Measurements from ENCODE around the gene LTA.

LTA gene

DNA sequence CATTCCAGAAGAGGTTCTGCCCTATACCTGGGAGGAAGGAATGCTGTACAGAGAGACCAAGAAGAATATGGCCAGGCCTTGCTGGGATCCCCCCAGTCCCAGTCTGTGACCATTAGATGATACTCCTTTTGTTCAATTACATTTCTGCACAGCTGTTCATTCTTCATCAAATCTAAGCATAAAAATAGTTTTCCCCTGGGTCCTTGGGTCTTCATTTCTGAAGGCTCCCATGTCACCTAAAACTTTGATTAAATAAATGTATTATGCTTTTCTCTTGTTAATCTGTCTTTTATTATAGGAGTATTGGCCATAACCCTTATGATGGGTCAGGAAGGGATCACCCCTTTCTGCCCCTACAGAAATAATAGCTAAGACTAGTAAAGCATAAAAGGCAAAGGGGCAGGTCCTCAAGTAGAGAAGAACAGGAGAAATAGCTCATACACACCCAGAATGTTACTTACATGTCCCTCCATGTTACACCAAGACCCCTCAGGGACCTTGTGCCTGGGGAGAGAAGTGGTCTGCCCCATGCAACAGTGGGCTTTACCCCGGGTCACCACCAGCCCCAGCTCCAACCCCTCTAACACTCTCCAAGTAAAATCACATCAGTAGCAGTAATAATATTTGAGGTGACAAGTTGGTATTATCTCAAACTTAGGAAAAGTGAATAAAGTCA is 2.1 kb upstream of the LTA start:
- DNase-seq (ENCODE audit: low read depth) = no peak

DNA sequence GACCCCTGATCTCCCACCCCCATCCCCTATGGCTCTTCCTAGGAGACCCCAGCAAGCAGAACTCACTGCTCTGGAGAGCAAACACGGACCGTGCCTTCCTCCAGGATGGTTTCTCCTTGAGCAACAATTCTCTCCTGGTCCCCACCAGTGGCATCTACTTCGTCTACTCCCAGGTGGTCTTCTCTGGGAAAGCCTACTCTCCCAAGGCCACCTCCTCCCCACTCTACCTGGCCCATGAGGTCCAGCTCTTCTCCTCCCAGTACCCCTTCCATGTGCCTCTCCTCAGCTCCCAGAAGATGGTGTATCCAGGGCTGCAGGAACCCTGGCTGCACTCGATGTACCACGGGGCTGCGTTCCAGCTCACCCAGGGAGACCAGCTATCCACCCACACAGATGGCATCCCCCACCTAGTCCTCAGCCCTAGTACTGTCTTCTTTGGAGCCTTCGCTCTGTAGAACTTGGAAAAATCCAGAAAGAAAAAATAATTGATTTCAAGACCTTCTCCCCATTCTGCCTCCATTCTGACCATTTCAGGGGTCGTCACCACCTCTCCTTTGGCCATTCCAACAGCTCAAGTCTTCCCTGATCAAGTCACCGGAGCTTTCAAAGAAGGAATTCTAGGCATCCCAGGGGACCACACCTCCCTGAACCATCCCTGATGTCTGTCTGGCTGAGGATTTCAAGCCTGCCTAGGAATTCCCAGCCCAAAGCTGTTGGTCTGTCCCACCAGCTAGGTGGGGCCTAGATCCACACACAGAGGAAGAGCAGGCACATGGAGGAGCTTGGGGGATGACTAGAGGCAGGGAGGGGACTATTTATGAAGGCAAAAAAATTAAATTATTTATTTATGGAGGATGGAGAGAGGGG is 1.4 kb downstream of the LTA start:
- DNase-seq (ENCODE audit: low read depth) = no peak

DNA sequence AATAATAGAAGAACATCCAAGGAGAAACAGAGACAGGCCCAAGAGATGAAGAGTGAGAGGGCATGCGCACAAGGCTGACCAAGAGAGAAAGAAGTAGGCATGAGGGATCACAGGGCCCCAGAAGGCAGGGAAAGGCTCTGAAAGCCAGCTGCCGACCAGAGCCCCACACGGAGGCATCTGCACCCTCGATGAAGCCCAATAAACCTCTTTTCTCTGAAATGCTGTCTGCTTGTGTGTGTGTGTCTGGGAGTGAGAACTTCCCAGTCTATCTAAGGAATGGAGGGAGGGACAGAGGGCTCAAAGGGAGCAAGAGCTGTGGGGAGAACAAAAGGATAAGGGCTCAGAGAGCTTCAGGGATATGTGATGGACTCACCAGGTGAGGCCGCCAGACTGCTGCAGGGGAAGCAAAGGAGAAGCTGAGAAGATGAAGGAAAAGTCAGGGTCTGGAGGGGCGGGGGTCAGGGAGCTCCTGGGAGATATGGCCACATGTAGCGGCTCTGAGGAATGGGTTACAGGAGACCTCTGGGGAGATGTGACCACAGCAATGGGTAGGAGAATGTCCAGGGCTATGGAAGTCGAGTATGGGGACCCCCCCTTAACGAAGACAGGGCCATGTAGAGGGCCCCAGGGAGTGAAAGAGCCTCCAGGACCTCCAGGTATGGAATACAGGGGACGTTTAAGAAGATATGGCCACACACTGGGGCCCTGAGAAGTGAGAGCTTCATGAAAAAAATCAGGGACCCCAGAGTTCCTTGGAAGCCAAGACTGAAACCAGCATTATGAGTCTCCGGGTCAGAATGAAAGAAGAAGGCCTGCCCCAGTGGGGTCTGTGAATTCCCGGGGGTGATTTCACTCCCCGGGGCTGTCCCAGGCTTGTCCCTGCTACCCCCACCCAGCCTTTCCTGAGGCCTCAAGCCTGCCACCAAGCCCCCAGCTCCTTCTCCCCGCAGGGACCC is 2.3 kb downstream of the LTA start:
- no peak for DNase-seq (ENCODE audit: low read depth)

DNA sequence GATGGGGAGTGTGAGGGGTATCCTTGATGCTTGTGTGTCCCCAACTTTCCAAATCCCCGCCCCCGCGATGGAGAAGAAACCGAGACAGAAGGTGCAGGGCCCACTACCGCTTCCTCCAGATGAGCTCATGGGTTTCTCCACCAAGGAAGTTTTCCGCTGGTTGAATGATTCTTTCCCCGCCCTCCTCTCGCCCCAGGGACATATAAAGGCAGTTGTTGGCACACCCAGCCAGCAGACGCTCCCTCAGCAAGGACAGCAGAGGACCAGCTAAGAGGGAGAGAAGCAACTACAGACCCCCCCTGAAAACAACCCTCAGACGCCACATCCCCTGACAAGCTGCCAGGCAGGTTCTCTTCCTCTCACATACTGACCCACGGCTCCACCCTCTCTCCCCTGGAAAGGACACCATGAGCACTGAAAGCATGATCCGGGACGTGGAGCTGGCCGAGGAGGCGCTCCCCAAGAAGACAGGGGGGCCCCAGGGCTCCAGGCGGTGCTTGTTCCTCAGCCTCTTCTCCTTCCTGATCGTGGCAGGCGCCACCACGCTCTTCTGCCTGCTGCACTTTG is 3.3 kb downstream of the LTA start, which contains the start of gene TNF:
Gene TNF (plus strand): TSS at position 231 of the 567 bp plus-strand sequence. CDS start 177 bp downstream, at position 408.
- peak; percentile 76 for DNase-seq (ENCODE audit: low read depth)

DNA sequence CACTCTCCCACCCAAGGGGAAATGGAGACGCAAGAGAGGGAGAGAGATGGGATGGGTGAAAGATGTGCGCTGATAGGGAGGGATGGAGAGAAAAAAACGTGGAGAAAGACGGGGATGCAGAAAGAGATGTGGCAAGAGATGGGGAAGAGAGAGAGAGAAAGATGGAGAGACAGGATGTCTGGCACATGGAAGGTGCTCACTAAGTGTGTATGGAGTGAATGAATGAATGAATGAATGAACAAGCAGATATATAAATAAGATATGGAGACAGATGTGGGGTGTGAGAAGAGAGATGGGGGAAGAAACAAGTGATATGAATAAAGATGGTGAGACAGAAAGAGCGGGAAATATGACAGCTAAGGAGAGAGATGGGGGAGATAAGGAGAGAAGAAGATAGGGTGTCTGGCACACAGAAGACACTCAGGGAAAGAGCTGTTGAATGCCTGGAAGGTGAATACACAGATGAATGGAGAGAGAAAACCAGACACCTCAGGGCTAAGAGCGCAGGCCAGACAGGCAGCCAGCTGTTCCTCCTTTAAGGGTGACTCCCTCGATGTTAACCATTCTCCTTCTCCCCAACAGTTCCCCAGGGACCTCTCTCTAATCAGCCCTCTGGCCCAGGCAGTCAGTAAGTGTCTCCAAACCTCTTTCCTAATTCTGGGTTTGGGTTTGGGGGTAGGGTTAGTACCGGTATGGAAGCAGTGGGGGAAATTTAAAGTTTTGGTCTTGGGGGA is 4.0 kb downstream of the LTA start:
- DNase-seq (ENCODE audit: low read depth) = no peak

DNA sequence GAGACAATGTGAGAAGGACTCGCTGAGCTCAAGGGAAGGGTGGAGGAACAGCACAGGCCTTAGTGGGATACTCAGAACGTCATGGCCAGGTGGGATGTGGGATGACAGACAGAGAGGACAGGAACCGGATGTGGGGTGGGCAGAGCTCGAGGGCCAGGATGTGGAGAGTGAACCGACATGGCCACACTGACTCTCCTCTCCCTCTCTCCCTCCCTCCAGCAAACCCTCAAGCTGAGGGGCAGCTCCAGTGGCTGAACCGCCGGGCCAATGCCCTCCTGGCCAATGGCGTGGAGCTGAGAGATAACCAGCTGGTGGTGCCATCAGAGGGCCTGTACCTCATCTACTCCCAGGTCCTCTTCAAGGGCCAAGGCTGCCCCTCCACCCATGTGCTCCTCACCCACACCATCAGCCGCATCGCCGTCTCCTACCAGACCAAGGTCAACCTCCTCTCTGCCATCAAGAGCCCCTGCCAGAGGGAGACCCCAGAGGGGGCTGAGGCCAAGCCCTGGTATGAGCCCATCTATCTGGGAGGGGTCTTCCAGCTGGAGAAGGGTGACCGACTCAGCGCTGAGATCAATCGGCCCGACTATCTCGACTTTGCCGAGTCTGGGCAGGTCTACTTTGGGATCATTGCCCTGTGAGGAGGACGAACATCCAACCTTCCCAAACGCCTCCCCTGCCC is 4.9 kb downstream of the LTA start:
- peak; percentile 35 for DNase-seq (ENCODE audit: low read depth)

DNA sequence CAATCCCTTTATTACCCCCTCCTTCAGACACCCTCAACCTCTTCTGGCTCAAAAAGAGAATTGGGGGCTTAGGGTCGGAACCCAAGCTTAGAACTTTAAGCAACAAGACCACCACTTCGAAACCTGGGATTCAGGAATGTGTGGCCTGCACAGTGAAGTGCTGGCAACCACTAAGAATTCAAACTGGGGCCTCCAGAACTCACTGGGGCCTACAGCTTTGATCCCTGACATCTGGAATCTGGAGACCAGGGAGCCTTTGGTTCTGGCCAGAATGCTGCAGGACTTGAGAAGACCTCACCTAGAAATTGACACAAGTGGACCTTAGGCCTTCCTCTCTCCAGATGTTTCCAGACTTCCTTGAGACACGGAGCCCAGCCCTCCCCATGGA is 5.5 kb downstream of the LTA start:
- no peak for DNase-seq (ENCODE audit: low read depth)

DNA sequence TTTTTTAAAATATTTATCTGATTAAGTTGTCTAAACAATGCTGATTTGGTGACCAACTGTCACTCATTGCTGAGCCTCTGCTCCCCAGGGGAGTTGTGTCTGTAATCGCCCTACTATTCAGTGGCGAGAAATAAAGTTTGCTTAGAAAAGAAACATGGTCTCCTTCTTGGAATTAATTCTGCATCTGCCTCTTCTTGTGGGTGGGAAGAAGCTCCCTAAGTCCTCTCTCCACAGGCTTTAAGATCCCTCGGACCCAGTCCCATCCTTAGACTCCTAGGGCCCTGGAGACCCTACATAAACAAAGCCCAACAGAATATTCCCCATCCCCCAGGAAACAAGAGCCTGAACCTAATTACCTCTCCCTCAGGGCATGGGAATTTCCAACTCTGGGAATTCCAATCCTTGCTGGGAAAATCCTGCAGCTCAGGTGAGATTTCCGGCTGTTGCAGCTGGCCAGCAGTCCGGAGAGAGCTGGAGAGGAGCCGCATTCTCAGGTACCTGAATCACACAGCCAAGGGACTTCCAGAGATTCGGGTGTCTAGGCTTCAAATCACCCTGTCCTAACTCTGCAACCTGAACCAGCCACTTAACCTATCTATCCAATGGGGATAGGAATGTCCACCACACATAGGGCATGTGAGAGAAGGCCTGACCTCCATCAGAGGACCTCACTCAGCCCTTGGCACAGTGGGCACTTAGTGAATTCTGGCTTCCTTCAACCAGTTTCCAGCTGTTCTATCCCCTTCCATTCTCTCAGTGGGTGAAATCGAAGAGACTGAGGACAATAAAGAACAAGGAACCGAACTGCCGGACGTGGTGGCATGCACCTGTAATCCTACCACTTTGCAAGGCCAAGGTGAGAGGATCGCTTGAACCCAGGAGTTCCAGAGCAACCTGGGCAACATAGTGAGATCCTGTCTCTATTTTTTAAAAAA is 6.4 kb downstream of the LTA start:
- peak; percentile 41 for DNase-seq (ENCODE audit: low read depth)

DNA sequence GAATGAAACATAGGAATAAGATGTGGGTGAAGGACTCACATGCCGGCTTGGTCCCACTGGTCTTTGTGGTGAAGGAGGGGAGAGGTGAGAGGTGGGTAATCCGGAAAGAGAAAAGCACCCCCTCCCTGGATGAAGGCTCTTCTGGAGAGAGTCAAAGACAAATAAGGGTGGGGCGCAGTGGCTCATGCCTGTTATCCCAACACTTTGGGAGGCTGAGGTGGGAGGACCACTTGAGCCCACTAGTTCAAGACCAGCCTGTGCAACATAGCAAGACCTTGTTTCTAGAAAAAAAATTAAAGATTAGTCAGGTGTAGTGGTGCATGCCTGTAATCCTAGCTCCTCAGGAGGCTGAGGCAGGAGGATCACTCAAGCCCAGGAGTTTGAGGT is 7.0 kb downstream of the LTA start:
- peak; percentile 27 for DNase-seq (ENCODE audit: low read depth)

DNA sequence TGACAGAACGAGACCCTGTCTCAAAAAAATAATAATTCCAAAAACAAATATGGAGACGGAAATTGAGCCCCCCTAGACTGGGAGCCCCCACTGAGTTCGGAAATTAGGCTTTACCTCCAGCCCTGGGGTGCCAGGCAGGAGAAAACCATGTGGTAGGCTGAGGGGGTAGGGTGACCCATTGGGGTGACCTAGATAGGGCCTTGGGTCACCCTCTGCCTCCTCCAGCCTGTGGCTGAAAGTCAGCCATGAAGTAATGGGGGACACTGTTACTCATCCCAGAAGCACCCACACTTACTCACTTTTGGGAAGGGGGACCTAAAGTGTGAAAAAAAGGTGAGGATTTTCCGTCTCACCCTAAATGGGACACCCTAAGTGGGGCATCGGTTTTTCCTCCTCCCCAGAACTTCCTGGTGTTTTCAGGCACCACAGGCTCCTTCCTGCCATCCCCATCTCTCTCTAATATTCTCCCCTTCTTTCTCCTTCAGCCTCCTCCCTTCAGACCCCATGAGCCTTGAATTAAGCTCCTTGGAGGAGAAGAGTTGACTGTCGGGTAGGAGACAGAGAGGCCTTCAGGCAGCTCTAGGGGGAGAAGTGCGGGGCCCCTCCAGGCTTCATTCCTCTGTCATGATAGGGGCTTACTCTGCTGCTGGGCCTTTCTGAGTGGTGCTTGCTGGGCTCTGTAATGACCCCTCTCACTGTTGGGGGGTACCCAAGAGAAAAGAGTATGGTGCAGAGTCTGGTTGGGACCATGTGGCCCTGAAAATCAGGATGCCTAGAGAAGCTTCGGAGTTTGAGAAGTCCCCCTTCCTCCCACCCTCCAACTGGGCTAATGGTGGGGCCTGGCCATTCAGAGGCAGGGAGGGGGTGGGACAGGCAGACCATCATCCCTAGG is 7.7 kb downstream of the LTA start:
- peak; percentile 26 for DNase-seq (ENCODE audit: low read depth)

DNA sequence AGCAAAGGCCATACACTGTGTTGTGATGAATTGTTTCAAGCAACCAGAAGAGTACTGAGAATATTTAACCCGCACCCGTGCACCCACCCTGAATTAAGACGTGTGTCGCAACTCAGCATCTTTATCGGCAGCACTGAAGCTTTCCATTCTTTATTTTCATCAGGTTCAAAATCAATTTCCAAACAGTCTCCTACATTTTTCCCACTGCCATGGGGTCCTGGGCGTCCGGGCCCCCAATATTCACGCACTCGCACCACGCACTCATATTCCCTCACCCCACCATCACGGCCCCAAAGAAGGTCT is 8.3 kb downstream of the LTA start:
- DNase-seq (ENCODE audit: low read depth) = no peak

DNA sequence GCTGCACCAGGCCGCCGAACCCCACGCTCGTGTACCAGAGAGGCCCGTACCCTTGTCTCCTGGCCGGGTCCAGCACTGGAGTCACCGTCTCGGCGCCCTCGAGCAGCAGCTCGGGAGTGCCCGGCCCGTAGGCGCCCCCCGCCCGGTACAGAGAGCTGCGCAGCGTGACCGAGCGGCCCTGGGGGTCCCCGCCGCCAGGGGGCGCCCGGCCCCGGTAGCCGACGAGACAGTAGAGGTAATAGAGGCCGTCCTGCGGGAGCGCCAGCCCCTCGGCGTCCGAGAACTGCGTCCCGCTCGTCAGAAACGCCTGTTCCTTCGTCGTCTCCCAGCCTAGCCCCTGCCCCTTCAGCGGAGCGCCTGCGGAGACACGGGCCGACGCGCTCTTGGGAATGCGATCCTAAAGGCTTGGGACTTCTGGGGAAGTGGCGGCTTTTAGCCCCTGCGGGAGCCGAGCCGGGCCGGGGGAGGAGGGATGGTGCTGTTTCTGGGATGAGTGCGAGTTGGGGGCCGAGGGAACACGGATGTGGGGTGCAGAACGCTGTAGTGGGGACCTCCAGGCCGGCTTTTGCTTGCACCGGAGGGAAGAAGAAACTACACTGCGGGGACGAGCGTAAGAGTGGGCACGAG is 8.8 kb downstream of the LTA start:
- peak; percentile 91 for DNase-seq (ENCODE audit: low read depth)

DNA sequence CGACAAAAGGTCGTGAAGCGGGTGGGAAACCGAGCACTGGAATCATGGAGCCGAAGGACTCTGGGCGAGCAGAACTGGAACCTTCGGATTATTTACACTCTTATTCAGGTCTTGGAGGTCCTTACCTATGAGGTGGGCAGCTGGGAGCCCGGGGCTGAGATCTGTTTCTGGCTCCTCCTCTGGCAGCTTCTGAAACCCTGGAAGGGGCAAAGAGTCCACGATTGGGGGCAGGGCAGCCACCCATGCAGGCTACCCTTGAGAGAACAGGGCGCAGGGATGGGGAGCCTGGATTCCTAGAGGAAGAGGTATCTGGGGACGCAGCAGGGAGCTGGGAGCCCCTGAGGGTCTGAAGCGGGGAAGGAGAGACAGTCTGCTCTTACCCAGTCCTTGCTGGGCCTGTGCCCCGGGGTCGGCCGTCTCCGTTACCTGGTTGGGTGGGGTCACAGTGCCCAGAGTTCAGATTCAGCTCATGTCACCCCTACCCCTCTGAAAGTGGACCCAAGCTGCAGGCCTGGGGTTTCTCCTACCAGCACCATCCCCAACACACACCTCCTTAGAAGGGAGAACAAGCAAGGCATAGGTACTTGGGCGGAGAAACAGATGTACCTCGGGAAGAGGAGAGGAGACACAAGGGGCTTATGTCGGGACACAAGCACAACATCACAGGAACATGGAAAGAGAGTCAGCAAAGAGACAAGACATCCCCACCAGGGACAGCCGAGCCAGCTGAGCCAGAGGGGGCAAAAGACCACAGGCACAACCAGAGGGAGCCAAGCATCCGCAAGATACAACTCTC is 9.5 kb downstream of the LTA start:
- peak; percentile 25 for DNase-seq (ENCODE audit: low read depth)

DNA sequence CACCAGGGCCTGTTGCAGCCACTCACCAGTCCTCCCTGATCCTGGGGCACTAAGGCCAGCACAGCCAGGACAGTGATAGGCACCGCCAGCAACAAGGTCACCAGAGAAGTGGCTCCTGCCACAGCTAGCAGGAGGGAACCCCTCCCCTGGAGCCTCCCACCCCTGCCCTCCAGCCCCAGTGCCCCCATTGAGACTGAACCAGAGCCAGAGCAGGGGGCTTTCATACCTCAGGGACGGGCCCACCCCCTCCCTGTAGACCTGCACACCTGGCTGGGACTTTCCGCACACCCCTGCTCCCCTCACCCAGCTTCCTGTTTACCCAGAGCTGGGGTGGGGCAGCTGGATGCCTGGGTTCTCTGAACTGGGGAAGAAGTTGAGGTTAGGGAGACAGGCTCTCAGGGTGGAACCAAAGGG is 10.1 kb downstream of the LTA start, which contains the start of gene LTB:
Gene LTB (minus strand): TSS at position 195 of the 414 bp plus-strand sequence. CDS start 7 bp downstream, at position 188.
- DNase-seq (ENCODE audit: low read depth) = peak; percentile 58

DNA sequence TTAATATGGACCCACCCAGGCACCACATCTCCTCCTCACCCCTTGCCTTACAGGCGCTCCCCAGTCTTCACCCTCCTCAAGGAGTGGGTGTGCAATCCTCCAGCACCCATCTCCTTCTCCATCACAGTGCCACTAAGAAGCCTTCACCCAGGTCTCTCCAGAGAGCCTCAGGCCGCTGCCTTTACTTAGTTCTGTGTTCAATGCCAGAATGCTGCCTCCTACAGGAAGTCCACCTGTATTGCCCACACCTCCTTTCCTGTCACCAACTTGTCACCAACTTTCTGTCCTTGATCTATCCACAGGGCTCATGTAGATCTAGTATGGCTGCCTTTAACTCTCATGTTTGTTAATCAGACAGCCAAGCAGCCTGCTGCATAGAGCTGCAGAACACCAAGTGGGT is 13.4 kb downstream of the LTA start:
- DNase-seq (ENCODE audit: low read depth) = no peak

DNA sequence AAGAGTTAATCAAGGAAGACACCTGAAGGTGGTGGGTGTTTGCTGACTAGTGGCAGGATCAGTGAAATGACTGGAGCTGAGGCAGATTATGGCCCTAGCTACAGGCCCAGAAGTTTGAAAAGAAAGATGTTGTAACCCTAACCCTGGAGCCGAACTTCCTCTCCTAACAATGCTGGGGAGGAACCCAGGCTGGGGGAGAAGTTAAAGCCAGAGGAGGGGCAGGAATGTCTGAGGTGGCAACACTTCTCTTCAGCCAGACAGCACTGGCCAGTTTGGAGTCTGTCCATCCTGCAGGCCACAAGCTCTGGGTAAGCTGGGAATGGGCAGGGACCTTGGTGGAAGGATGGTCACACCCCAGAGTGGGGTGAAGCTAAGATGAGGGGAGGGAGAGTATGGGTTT is 13.9 kb downstream of the LTA start, which contains the start of gene LST1:
Gene LST1 (plus strand): TSS at position 270 of the 400 bp plus-strand sequence. CDS start 1,023 bp downstream, outside the sequence.
- no peak for DNase-seq (ENCODE audit: low read depth)
